Measurements from ENCODE around the gene FASN.

Gene FASN

GRCh38 chr17:82031885-82032627 lies 66.0 kb downstream of the FASN start:
- Histone ChIP-seq H3K36me3 (ENCODE audit: control insufficient read depth in 1 of 2, insufficient read depth in 2 of 2, low read length in 2 of 2) (peaks cover 0 to 7% of the 10 kb centered on the region in 2 donors), H3K9ac (ENCODE audit: low read depth in 1 of 2, low read length in 2 of 2) (no peak overlapping the region), H3K27ac (ENCODE audit: low read depth, low read length) (no peak overlapping the region), H3K27me3 (ENCODE audit: control insufficient read depth in 1 of 2, insufficient read depth in 2 of 2, low read length in 2 of 2) (no peaks in the 10 kb centered on the region), H3K4me3 (ENCODE audit: low read depth in 1 of 2, low read length in 2 of 2) (peak overlapping the region in 1 of 2 donors; percentile 22), H3K9me3 (ENCODE audit: control insufficient read depth in 1 of 2, low read length in 2 of 2) (no peaks in the 10 kb centered on the region), H3K4me1 (ENCODE audit: control insufficient read depth in 1 of 2, insufficient read depth in 2 of 2, low read length in 2 of 2) (peaks cover 14 to 24% of the 10 kb centered on the region in 2 donors)

DNA sequence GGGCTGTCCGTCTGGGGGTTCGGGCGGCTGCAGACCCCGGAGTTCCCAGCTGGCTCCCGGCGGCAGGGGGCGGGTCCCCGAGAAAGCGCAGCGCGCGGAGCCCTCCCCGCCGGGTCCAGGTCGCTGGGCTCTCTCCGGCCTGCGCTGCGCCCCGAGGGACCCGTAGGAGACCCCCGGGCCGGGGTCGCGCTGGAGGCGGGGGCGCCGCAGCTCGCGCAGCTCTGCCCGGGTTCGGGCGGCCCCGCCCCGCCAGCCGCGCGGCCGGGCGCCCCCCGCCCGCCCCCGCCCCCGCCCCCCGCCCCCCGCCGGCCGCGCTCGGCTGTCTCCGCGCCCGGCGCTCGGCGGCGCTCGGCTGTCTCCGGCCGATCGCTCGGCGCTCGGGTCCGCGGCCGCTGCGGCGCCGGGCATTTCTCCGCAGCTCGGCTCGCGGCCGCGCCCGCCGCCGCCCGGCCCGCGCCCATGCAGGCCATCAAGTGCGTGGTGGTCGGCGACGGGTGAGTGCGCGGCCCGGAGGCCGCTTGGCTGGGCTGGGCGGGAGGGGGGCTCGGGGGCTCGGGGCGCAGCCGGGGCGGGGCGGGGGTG lies 66.6 kb downstream of the FASN start, which contains the start of gene RAC3:
RAC3 (plus strand) TSS at position 376 of the 582 bp plus-strand sequence; CDS start at position 460, 84 bp downstream.
- H3K4me1 ChIP-seq (ENCODE audit: control insufficient read depth in 1 of 2, insufficient read depth in 2 of 2, low read length in 2 of 2): peaks cover 10 to 18% of the 10 kb centered on the region in 2 donors

DNA sequence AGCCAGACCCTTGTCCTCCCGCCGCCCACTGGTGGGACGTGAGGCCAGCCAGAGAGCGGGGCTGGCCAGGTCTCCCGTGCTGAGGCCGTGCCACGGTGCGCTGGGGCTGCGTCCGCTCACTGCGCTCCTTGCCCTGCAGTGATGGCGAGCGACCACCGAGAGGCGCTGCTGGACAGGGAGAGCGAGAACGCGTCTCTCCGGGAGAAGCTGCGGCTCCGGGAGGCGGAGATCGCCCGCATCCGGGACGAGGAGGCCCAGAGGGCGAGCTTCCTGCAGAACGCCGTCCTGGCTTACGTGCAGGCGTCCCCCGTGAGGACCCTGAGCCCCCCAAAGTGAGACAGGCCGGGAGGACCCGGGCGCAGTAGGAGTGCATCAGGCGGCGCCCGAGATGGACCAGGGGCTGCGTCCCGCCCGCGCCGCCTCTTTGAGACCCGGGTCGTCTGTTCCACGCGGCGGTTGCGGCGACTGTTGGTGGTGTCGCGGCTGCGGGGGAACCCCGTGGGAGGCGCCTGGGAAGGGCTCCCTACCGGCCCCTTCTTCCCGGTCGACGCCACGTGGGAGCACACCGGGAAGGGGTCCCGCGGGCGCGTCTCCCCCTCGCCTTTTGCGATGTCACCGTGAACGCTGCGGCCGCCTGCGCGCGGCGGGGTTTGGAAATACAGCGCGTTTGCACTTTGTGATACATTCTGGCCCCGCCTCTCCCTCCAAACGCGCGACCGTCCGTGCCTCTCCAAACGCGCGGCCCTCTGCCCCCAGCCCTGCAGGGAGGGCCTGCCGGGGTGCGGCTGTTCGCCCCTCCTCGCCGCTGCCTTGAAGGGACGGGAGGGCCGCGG lies 67.3 kb downstream of the FASN start:
- Histone ChIP-seq H3K4me1 (ENCODE audit: control insufficient read depth in 1 of 2, insufficient read depth in 2 of 2, low read length in 2 of 2) (peaks cover 8 to 13% of the 10 kb centered on the region in 2 donors), H3K9ac (ENCODE audit: low read depth in 1 of 2, low read length in 2 of 2) (peak overlapping the region in 1 of 2 donors; percentile 57), H3K4me3 (ENCODE audit: low read depth in 1 of 2, low read length in 2 of 2) (peak overlapping the region; percentile 55 to 73), H3K9me3 (ENCODE audit: control insufficient read depth in 1 of 2, low read length in 2 of 2) (no peaks in the 10 kb centered on the region), H3K27ac (ENCODE audit: low read depth, low read length) (no peak overlapping the region), H3K27me3 (ENCODE audit: control insufficient read depth in 1 of 2, insufficient read depth in 2 of 2, low read length in 2 of 2) (no peaks in the 10 kb centered on the region), H3K36me3 (ENCODE audit: control insufficient read depth in 1 of 2, insufficient read depth in 2 of 2, low read length in 2 of 2) (peaks cover 0 to 4% of the 10 kb centered on the region in 2 donors)

More for the DNA sequence above, 66.6 kb downstream of the FASN start, which contains the start of gene RAC3:
- Histone ChIP-seq H3K27ac (ENCODE audit: low read depth, low read length) (no peak within 1 kb of the TSS), H3K27me3 (ENCODE audit: control insufficient read depth in 1 of 2, insufficient read depth in 2 of 2, low read length in 2 of 2) (no peaks in the 10 kb centered on the region), H3K36me3 (ENCODE audit: control insufficient read depth in 1 of 2, insufficient read depth in 2 of 2, low read length in 2 of 2) (peaks cover 0 to 7% of the 10 kb centered on the region in 2 donors), H3K9me3 (ENCODE audit: control insufficient read depth in 1 of 2, low read length in 2 of 2) (no peaks in the 10 kb centered on the region), H3K4me3 (ENCODE audit: low read depth in 1 of 2, low read length in 2 of 2) (peak within 1 kb of the TSS; percentile 55 to 73), H3K9ac (ENCODE audit: low read depth in 1 of 2, low read length in 2 of 2) (peak within 1 kb of the TSS in 1 of 2 donors; percentile 57)

- H3K9ac ChIP-seq (ENCODE audit: low read depth in 1 of 2, low read length in 2 of 2): no peak overlapping the region
- H3K27ac ChIP-seq (ENCODE audit: low read depth, low read length): no peak overlapping the region
- no peaks in the 10 kb centered on the region for H3K36me3 ChIP-seq (ENCODE audit: control insufficient read depth in 1 of 2, insufficient read depth in 2 of 2, low read length in 2 of 2)
- H3K9me3 ChIP-seq (ENCODE audit: control insufficient read depth in 1 of 2, low read length in 2 of 2): no peaks in the 10 kb centered on the region
- no peaks in the 10 kb centered on the region for H3K27me3 ChIP-seq (ENCODE audit: control insufficient read depth in 1 of 2, insufficient read depth in 2 of 2, low read length in 2 of 2)
- H3K4me3 ChIP-seq (ENCODE audit: low read depth in 1 of 2, low read length in 2 of 2): peak overlapping the region; percentile 55 to 73
- peaks cover 8 to 13% of the 10 kb centered on the region in 2 donors for H3K4me1 ChIP-seq (ENCODE audit: control insufficient read depth in 1 of 2, insufficient read depth in 2 of 2, low read length in 2 of 2)
Observed at GRCh38 chr17:82029990-82030469, 68.0 kb downstream of the FASN start.

DNA sequence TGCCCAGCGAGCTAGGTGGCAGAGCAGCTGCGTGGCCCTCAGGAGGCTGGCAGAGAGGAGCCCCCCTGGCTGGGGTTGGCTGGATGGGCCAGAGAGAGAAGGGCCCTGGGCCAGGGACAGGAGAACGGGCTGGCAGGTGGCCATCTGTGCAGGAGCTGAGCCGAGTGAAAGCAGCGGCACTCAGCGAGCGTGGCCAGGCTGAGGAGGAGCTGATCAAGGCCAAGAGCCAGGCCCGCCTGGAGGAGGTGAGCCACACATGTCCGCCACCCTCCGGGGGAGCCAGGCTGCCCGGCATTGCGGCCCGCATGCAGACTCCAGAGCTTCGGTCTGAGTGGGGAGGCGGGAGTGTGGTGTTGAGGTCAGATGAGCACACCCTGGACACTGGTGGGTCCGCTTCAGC lies 68.6 kb downstream of the FASN start:
- no peaks in the 10 kb centered on the region for H3K36me3 ChIP-seq (ENCODE audit: control insufficient read depth in 1 of 2, insufficient read depth in 2 of 2, low read length in 2 of 2)
- peaks cover 9 to 19% of the 10 kb centered on the region in 2 donors for H3K4me1 ChIP-seq (ENCODE audit: control insufficient read depth in 1 of 2, insufficient read depth in 2 of 2, low read length in 2 of 2)
- H3K4me3 ChIP-seq (ENCODE audit: low read depth in 1 of 2, low read length in 2 of 2): no peak overlapping the region
- no peak overlapping the region for H3K9ac ChIP-seq (ENCODE audit: low read depth in 1 of 2, low read length in 2 of 2)
- no peak overlapping the region for H3K27ac ChIP-seq (ENCODE audit: low read depth, low read length)
- H3K9me3 ChIP-seq (ENCODE audit: control insufficient read depth in 1 of 2, low read length in 2 of 2): no peaks in the 10 kb centered on the region
- H3K27me3 ChIP-seq (ENCODE audit: control insufficient read depth in 1 of 2, insufficient read depth in 2 of 2, low read length in 2 of 2): no peaks in the 10 kb centered on the region

DNA sequence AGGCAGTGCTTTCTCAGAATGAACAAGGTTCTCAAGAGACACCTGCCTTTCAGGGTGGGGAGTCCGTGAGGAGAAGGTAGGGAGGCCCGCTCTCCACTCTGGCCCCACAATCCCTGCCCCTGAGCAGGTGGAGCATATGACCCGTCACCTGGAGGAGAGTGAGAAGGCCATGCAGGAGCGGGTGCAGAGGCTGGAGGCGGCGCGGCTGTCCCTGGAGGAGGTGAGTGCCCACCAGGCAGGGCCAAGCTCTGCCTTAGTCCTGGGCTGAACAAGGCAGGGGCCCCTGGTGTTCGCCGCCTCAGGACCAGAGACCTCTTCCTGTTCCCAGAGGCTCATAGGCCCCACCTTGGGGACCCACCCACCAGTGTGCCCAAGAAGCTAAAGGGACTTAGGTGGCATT lies 69.1 kb downstream of the FASN start:
- no peak overlapping the region for H3K9ac ChIP-seq (ENCODE audit: low read depth in 1 of 2, low read length in 2 of 2)
- H3K27ac ChIP-seq (ENCODE audit: low read depth, low read length): no peak overlapping the region

More for the DNA sequence above, 69.1 kb downstream of the FASN start:
- Histone ChIP-seq H3K9me3 (ENCODE audit: control insufficient read depth in 1 of 2, low read length in 2 of 2) (no peaks in the 10 kb centered on the region), H3K27me3 (ENCODE audit: control insufficient read depth in 1 of 2, insufficient read depth in 2 of 2, low read length in 2 of 2) (no peaks in the 10 kb centered on the region), H3K4me3 (ENCODE audit: low read depth in 1 of 2, low read length in 2 of 2) (no peak overlapping the region), H3K4me1 (ENCODE audit: control insufficient read depth in 1 of 2, insufficient read depth in 2 of 2, low read length in 2 of 2) (peaks cover 13 to 23% of the 10 kb centered on the region in 2 donors), H3K36me3 (ENCODE audit: control insufficient read depth in 1 of 2, insufficient read depth in 2 of 2, low read length in 2 of 2) (no peaks in the 10 kb centered on the region)

Measured in duodenal mucosa (tissue), 2 donors.